IgD-negative memory B cell (primary cell): ENCODE data around the gene CLEC4A. TPM values are rescaled to one million over a fixed set of nuclear protein-coding genes. Genes with fewer than 3 reads are reported as not detected.
"Not testable (repeated sequence)": the region's sequence is repeated elsewhere in the genome, so short reads cannot be mapped to it uniquely, and the experiment has no call there.

ENCODE experiments used
- H3K27ac Mint-ChIP-seq, 3 donors: one replicate each; pipeline ENCODE4 v1.8.0; 2020 to 2022; ENCODE audit warnings: mild to moderate bottlenecking in 3 of 3, mixed read lengths in 3 of 3, moderate library complexity in 1 of 3
- H3K27me3 Mint-ChIP-seq: one replicate; pipeline ENCODE4 v1.8.0; 2021; ENCODE audit warnings: mixed read lengths
- H3K36me3 Mint-ChIP-seq: one replicate; pipeline ENCODE4 v1.8.0; 2020; ENCODE audit warnings: mild to moderate bottlenecking, mixed read lengths
- H3K4me1 Mint-ChIP-seq, 3 donors: one replicate each; pipeline ENCODE4 v1.8.0; 2020 to 2022; ENCODE audit warnings: mixed read lengths in 3 of 3, mild to moderate bottlenecking in 1 of 3
- H3K4me3 Mint-ChIP-seq, 4 donors: one replicate each; pipeline ENCODE4 v1.8.0; 2020 to 2022; ENCODE audit warnings: mild to moderate bottlenecking in 4 of 4, mixed read lengths in 4 of 4, moderate library complexity in 3 of 4
- H3K9me3 Mint-ChIP-seq, 3 donors: one replicate each; pipeline ENCODE4 v1.8.0; 2020 to 2021; ENCODE audit warnings: mixed read lengths in 3 of 3, mild to moderate bottlenecking in 1 of 3
- polyA plus RNA-seq: library from polyadenylated mRNA; unstranded; fragments of 300-500 nt; fragmentation: Illumina TruSeq; gene quantifications from one replicate; pipeline ENCODE4 v1.2.3, GENCODE V29; 2021

Gene CLEC4A
- polyA plus RNA-seq, 1 donor from 2014 or later = 6.9 TPM

DNA sequence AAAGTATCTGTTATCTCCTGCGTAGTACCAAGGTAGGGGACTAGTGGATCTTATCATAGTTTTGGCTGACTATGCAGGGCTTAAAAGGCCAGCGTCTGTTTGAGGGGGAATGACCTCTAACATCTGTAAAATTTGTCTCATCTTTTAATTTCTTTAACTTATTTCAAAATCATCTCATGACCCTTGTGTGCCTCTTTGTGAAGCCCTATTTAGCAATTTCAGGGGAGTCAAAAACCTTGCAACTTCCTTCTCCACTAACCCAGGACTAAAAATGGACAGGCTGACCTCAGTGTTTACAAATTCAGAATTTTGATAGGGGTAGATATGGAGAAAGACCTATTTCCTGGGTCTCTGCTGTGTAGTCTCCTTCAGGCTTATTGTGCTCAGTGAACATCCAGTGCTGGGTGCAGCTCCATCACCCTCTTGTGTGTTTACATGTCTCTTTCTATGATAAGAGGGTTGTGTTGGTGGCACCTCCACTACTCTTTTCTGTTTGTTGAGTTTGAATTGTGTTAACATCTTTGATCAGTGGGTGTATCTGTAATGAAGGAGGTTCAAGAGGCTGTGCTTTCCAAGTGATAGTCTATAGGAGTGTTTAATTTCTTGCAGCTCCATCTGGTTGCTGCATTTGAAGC lies 27.0 kb upstream of the CLEC4A start:
- Mint-ChIP-seq H3K27me3 (no peaks in the 10 kb centered on the region), H3K4me1 (peaks cover 0 to 1% (median 0%) of the 10 kb centered on the region in 3 donors), H3K9me3 (no peaks in the 10 kb centered on the region), H3K27ac (peak overlapping the region in 1 of 3 donors; percentile 64), H3K4me3 (no peak overlapping the region), H3K36me3 (peaks cover 17% of the 10 kb centered on the region)

GRCh38 chr12:8099235-8099634 lies 24.2 kb upstream of the CLEC4A start:
- Mint-ChIP-seq H3K9me3 (no peaks in the 10 kb centered on the region), H3K4me1 (peaks cover 0 to 5% (median 0%) of the 10 kb centered on the region in 3 donors), H3K4me3 (no peak overlapping the region), H3K27me3 (no peaks in the 10 kb centered on the region), H3K27ac (peak overlapping the region in 2 of 3 donors; percentile 30 to 37), H3K36me3 (peaks cover 20% of the 10 kb centered on the region)

GRCh38 chr12:8108808-8109398 lies 14.5 kb upstream of the CLEC4A start:
- Mint-ChIP-seq H3K4me3 (no peak overlapping the region), H3K36me3 (peaks cover 9% of the 10 kb centered on the region), H3K27me3 (no peaks in the 10 kb centered on the region), H3K4me1 (peaks cover 4 to 10% (median 4%) of the 10 kb centered on the region in 3 donors), H3K27ac (no peak overlapping the region), H3K9me3 (peaks cover 0 to 6% (median 0%) of the 10 kb centered on the region in 3 donors)

- not testable (repeated sequence) for H3K9me3 Mint-ChIP-seq, H3K36me3 Mint-ChIP-seq, H3K4me1 Mint-ChIP-seq, H3K27me3 Mint-ChIP-seq, H3K27ac Mint-ChIP-seq, H3K4me3 Mint-ChIP-seq
These were observed 10.3 kb upstream of the CLEC4A start for GRCh38 chr12:8113117-8113516.

DNA sequence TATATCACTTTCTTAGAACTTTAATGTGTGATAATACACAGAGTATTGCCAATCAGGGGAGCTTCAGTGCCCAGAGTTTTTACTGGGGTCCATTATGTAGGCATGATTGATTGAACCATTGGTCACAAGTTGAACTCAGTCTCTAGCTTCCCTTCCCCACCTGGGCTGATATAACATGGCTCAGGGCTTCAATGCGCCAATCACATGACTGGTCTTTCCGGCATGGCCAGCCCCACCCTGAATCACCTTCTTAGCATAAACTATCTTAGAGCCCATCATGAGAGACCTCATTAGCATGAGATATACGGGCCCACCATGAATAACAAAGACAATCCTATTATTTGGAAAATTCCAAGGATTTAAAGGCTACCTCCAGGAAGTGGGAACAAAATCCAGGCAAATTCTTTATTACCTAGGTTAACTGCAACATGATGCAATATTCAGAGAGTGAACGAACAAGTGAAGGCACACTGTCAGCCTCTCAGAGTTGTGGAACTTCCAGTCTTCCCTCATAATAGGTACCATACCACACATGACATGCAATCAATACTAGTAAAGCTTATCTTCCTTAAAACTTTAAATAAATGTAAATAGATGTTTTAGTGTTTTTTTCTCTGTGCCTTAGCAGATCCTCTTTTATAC lies 3.2 kb upstream of the CLEC4A start:
- Mint-ChIP-seq H3K27me3 (no peaks in the 10 kb centered on the region), H3K27ac (no peak overlapping the region), H3K4me1 (peaks cover 13 to 16% (median 15%) of the 10 kb centered on the region in 3 donors), H3K9me3 (peaks cover 0 to 2% (median 2%) of the 10 kb centered on the region in 3 donors), H3K4me3 (no peak overlapping the region), H3K36me3 (peaks cover 8% of the 10 kb centered on the region)

- H3K4me1 Mint-ChIP-seq = peaks cover 13 to 18% (median 15%) of the 10 kb centered on the region in 3 donors
- peaks cover 0 to 2% (median 2%) of the 10 kb centered on the region in 3 donors for H3K9me3 Mint-ChIP-seq
- H3K27me3 Mint-ChIP-seq = no peaks in the 10 kb centered on the region
- no peak overlapping the region for H3K27ac Mint-ChIP-seq
- H3K36me3 Mint-ChIP-seq = peaks cover 6% of the 10 kb centered on the region
- H3K4me3 Mint-ChIP-seq = no peak overlapping the region
These were observed 3.7 kb downstream of the CLEC4A start for GRCh38 chr12:8127138-8127537.

DNA sequence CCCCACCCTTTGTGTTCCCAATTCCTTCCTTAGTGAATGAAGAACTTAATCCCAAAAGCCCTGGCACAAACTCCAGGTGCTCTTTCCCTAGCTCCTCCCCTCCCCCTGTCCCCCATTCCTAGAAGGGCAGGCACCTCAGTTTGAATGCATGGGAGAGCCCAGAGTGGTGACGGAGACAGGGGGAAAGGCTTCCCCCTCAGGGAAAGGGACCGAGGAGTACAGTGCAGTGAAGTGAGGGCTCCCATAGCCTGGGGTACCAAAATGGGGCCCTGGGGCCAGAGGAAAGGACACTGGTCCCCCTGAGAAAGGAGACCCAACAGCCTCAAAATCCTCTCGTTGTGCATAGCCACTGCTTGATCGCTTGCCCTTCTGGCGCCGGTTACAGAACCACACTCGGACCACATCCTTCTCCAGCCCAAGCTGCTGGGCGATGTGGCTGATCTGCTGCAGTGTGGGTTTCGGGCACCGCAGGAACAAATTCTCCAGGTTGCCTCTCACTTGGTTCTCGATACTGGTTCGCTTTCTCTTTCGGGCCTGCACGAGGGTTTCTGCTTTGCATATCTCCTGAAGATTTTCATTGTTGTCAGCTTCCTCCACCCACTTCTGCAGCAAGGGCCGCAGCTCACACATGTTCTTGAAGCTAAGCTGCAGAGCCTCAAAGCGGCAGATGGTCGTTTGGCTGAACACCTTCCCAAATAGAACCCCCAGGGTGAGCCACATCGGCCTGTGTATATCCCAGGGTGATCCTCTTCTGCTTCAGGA lies 10.4 kb downstream of the CLEC4A start:
- not testable (repeated sequence) for H3K9me3 Mint-ChIP-seq, H3K27me3 Mint-ChIP-seq, H3K27ac Mint-ChIP-seq, H3K36me3 Mint-ChIP-seq, H3K4me1 Mint-ChIP-seq, H3K4me3 Mint-ChIP-seq

GRCh38 chr12:8134398-8134930 lies 11.0 kb downstream of the CLEC4A start:
- not testable (repeated sequence) for H3K4me3 Mint-ChIP-seq, H3K27ac Mint-ChIP-seq, H3K9me3 Mint-ChIP-seq, H3K27me3 Mint-ChIP-seq, H3K4me1 Mint-ChIP-seq, H3K36me3 Mint-ChIP-seq

DNA sequence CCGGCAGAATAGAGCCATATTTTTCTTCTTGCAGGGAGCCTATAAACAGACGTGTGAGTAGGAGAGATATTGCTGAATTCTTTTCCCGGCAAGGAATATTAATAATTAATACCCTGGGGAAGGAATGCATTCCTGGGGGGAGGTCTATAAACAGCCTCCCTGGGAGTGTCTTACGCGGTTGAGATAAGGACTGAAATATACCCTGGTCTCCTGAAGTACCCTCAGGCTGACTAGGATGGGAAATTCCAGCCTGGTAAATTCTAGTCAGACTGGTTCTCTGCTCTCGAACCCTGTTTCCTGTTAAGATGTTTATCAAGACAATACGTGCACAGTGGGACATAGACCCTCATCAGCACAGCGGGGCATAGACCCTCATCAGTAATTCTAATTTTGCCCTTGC lies 18.2 kb downstream of the CLEC4A start:
- H3K4me1 Mint-ChIP-seq, H3K4me3 Mint-ChIP-seq, H3K27me3 Mint-ChIP-seq, H3K27ac Mint-ChIP-seq: not testable (repeated sequence)
- Mint-ChIP-seq H3K9me3 (peaks cover 0 to 11% (median 5%) of the 10 kb centered on the region in 3 donors), H3K36me3 (peaks cover 16% of the 10 kb centered on the region)

DNA sequence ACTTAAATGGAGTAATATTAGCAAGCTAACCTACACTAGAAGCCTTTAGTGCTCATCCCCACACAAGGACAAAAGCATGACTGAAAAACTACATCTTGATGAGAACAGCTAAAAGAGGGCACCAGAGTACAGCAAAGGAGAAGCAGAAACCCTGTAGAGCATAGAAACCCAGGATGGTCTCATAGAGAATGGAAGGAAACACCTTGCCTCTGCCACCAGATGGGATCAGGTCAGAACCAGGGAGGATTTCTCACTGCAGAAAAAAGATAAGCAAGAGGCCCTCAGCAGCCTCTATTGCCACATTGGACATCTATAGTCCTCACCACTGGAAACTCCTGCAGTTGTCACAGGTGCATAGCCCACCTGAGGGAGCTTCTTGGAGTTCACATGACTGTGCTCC lies 19.8 kb downstream of the CLEC4A start:
- peaks cover 15% of the 10 kb centered on the region for H3K36me3 Mint-ChIP-seq
- no peak overlapping the region for H3K4me3 Mint-ChIP-seq
- H3K4me1 Mint-ChIP-seq = no peaks in the 10 kb centered on the region
- H3K9me3 Mint-ChIP-seq = peaks cover 0 to 11% (median 5%) of the 10 kb centered on the region in 3 donors
- peaks cover 3% of the 10 kb centered on the region for H3K27me3 Mint-ChIP-seq
- no peak overlapping the region for H3K27ac Mint-ChIP-seq

- H3K27ac Mint-ChIP-seq = no peak overlapping the region
- H3K9me3 Mint-ChIP-seq = peaks cover 0 to 11% (median 8%) of the 10 kb centered on the region in 3 donors
- H3K4me1 Mint-ChIP-seq = no peaks in the 10 kb centered on the region
- H3K4me3 Mint-ChIP-seq = no peak overlapping the region
- H3K36me3 Mint-ChIP-seq = peaks cover 11% of the 10 kb centered on the region
- peaks cover 3% of the 10 kb centered on the region for H3K27me3 Mint-ChIP-seq
These were observed 22.5 kb downstream of the CLEC4A start for GRCh38 chr12:8145754-8146441.

GRCh38 chr12:8146442-8146771 lies 23.0 kb downstream of the CLEC4A start:
- no peak overlapping the region for H3K27ac Mint-ChIP-seq
- peaks cover 0 to 9% (median 8%) of the 10 kb centered on the region in 3 donors for H3K9me3 Mint-ChIP-seq
- H3K36me3 Mint-ChIP-seq = peaks cover 9% of the 10 kb centered on the region
- H3K27me3 Mint-ChIP-seq = peaks cover 3% of the 10 kb centered on the region
- H3K4me3 Mint-ChIP-seq = no peak overlapping the region
- H3K4me1 Mint-ChIP-seq = no peaks in the 10 kb centered on the region

- Mint-ChIP-seq H3K27me3 (peaks cover 6% of the 10 kb centered on the region), H3K9me3 (no peaks in the 10 kb centered on the region), H3K4me1 (peaks cover 0 to 2% (median 2%) of the 10 kb centered on the region in 3 donors), H3K4me3 (no peak overlapping the region), H3K36me3 (peaks cover 4% of the 10 kb centered on the region), H3K27ac (no peak overlapping the region)
These were observed 31.1 kb downstream of the CLEC4A start for GRCh38 chr12:8154526-8154925.

DNA sequence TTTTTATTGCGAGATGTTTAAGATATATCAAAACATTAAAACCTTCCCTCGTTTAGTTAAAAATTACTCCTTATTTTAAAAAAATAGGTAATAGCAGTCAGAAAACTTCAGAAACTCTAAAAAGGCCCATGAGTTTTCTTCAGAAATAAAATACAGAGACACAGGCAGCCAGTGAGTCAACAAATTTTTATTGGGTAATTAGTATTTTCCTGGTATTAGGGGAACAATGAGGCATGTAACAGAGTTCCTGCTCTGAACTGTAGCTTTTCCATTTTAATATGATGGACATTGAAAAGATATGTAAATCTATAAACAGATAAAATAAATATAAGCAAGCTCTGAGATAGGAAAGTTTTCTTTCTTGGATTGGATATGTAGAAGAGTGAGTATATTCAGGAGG lies 33.0 kb downstream of the CLEC4A start:
- Mint-ChIP-seq H3K9me3 (no peaks in the 10 kb centered on the region), H3K4me1 (peaks cover 0 to 2% (median 2%) of the 10 kb centered on the region in 3 donors), H3K36me3 (peaks cover 4% of the 10 kb centered on the region), H3K4me3 (no peak overlapping the region), H3K27me3 (peaks cover 8% of the 10 kb centered on the region), H3K27ac (no peak overlapping the region)
